ENCODE data around the gene PRKD2. TPM values are rescaled to one million over a fixed set of nuclear protein-coding genes. Genes with fewer than 3 reads are reported as not detected.

The PRKD2 gene
- total and polyA plus RNA-seq, 2 of the 8 experiments (the other 6 are each of a cell fraction or from before 2014, with no cell fraction given) = 24.4 to 63.8 TPM

DNA sequence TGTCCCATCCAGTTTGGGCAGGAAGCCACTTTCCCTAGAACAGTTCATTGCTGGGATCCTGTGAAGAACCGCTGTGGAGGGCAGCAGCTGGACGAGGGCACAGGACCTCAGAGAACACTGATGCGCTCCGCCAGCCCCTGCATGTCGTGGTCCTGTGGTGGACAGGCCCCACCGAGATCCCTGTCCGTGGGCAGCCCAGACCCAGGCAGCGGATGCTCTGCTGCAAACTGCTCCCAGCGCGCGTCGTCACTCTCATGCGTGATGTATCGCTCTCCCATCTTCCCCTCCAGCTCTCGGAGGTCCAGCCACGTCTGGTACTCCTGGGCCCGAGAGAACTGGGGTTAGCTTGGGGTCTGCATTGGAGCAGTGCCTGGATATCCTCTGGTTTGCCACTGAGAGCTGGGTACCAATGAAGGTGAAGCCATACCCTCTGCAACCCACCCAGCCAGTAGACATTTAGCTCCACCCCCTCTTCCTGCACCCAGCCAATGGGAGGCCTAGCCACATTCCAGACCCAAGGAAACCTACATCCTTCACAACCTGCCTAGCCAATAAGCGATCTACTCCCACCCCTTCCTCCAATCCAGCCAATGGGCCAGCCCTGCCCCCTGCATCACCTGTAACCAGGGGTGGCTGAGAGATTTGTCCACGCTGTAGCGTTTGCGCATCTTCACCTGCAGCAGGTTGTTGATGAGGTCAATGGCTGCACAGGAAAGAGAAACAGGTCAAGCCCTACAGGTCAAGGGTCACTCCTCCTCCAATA lies 42.3 kb downstream of the PRKD2 start:
- Histone ChIP-seq H4K20me1 (replicated peaks in 1 of 2; ENCODE audit: control insufficient read depth in 1 of 2, insufficient read depth in 2 of 2, low read length in 2 of 2) (peaks cover 5 to 7% of the 10 kb centered on the region in 2 experiments), H3K27ac (ENCODE audit: low read depth, low read length) (no peak overlapping the region), H2BK12ac (ENCODE audit: low read depth, low read length) (no peak overlapping the region), H3K4ac (replicated peaks; ENCODE audit: insufficient read length, low read depth, low read length) (no peak overlapping the region), H2AFZ (ENCODE audit: low read length) (no peak overlapping the region), H2BK15ac (ENCODE audit: low read length) (no peak overlapping the region), H2AK5ac (ENCODE audit: low read depth, low read length) (no peak overlapping the region), H3K79me2 (ENCODE audit: control insufficient read depth in 1 of 2, insufficient read depth in 2 of 2, low read length in 2 of 2) (no peaks in the 10 kb centered on the region; a peak in 1 of 4 replicates), H3K23me2 (ENCODE audit: low read depth, low read length) (no peaks in the 10 kb centered on the region), H3K23ac (ENCODE audit: insufficient read length) (no peak overlapping the region), H3K27me3 (replicated peaks in 1 of 4; ENCODE audit: control insufficient read depth in 3 of 4, extremely low read depth in 1 of 4, insufficient read depth in 3 of 4, low read length in 3 of 4) (no peaks in the 10 kb centered on the region), H3K9me3 (ENCODE audit: insufficient read depth in 2 of 2, low read depth in 1 of 2, low read length in 1 of 2) (no peaks in the 10 kb centered on the region), H3K4me1 (replicated peaks in 1 of 4; ENCODE audit: control insufficient read depth in 3 of 4, insufficient read depth in 4 of 4, low read length in 3 of 4) (peaks cover 0 to 5% (median 0%) of the 10 kb centered on the region in 4 experiments; a peak in 3 of 7 replicates), H3K18ac (ENCODE audit: extremely low read depth, low read length) (no peak overlapping the region), H3K9ac (replicated peaks in 1 of 4; ENCODE audit: extremely low read depth in 1 of 4, low read depth in 3 of 4, low read length in 3 of 4) (no peak overlapping the region), H2BK20ac (ENCODE audit: low read length) (no peak overlapping the region), H4K5ac (ENCODE audit: insufficient read length, low read depth, low read length) (no peak overlapping the region), H2BK120ac (replicated peaks; ENCODE audit: low read depth, low read length) (no peak overlapping the region), H3K56ac (replicated peaks; ENCODE audit: insufficient read length, low read depth, low read length) (no peak overlapping the region), H4K91ac (replicated peaks; ENCODE audit: insufficient read length, low read length) (no peak overlapping the region), H3K14ac (ENCODE audit: insufficient read length) (no peak overlapping the region), H3K4me3 (ENCODE audit: extremely low read depth in 1 of 4, insufficient read depth in 2 of 4, low read depth in 3 of 4, low read length in 4 of 4) (no peak overlapping the region), H4K8ac (ENCODE audit: extremely low read depth, insufficient read depth, low read length) (0 out of 2 replicates have a peak overlapping the region, but pooled peaks have one; percentile 8), H3K4me2 (ENCODE audit: insufficient read depth in 1 of 2, low read depth in 2 of 2, low read length in 2 of 2) (no peak overlapping the region), H3K79me1 (ENCODE audit: low read depth, low read length) (no peaks in the 10 kb centered on the region), H3K36me3 (ENCODE audit: control insufficient read depth in 2 of 4, insufficient read depth in 4 of 4, low read length in 3 of 4) (peaks cover 2 to 25% (median 6%) of the 10 kb centered on the region in 4 experiments; a peak in 6 of 8 replicates), H2BK5ac (ENCODE audit: low read depth, low read length) (no peak overlapping the region)
- FAIRE-seq (peak; percentile 93), DNase-seq (ENCODE audit: low read depth in 1 of 2, low spot score in 2 of 2) (peak in 1 of 2 experiments; percentile 84)
- POLR2A ChIA-PET (ENCODE audit: partially characterized antibody) = interaction anchor here (0.7 to 1.4 kb wide), 7 partner anchors 11 to 1311 kb away, joined by 3 to 4 read pairs (median 3); partner anchors contain the start of genes CALM3 and SLC1A5
- CTCF ChIA-PET (ENCODE audit: partially characterized antibody) = interaction anchor here (0.6 to 4.7 kb wide), 9 partner anchors 9 to 142 kb away, joined by 3 to 39 read pairs (median 5); partner anchors contain the start of gene DACT3
- TF ChIP-seq CREB1 (IDR thresholded peaks at IDR 0.05) = peak; percentile 97
- peak; percentile 89 for TF ChIP-seq CHD2 (IDR thresholded peaks at IDR 0.05; ENCODE audit: low read length)
- peak; percentile 53 for TF ChIP-seq TEAD4 (IDR thresholded peaks at IDR 0.05; ENCODE audit: low read depth, low read length)
- peak; percentile 100 for TF ChIP-seq RFX5 (IDR thresholded peaks at IDR 0.05; ENCODE audit: borderline replicate concordance, low read depth, low read length)
- TF ChIP-seq CBX8 (IDR thresholded peaks at IDR 0.05; ENCODE audit: borderline replicate concordance, low read depth, low read length) = no peak
- no peak for TF ChIP-seq ATF3 (IDR thresholded peaks at IDR 0.05; ENCODE audit: insufficient read depth, low read depth, low read length)
- TF ChIP-seq SP2 (IDR thresholded peaks at IDR 0.05; ENCODE audit: low read length) = peak; percentile 29; the same call in 1 of the 2 replicates
- peak; percentile 95 for TF ChIP-seq SP1 (IDR thresholded peaks at IDR 0.05; ENCODE audit: low read depth, low read length)
- WGBS, 2 experiments (ENCODE audit: extremely low coverage in 1 of 2, insufficient coverage in 1 of 2, insufficient read length in 1 of 2, insufficient replicate concordance in 2 of 2, low coverage in 1 of 2, low lambda C conversion rate in 2 of 2, missing lambda C conversion rate in 1 of 2) = 86% methylated on average over 19 of the region's 21 CpGs; no CpG with 5 or more reads in 1 of the 2 experiments

All from H1 (cell line).